HG02763 (cell line): ENCODE data around the gene RPS17.
A peak's percentile ranks its signal among the peaks of the same experiment; 100 is the strongest.
"Not testable (repeated sequence)": the region's sequence is repeated elsewhere in the genome, so short reads cannot be mapped to it uniquely, and the experiment has no call there.

ENCODE experiments used
- ATAC-seq: cut with Tn5 transposase; IDR thresholded peaks from one replicate; pipeline ENCODE4 v1.9.1; 2021; ENCODE audit warnings: mild to moderate bottlenecking, moderate library complexity; ENCODE audit not compliant: unreplicated experiment

Gene RPS17

DNA sequence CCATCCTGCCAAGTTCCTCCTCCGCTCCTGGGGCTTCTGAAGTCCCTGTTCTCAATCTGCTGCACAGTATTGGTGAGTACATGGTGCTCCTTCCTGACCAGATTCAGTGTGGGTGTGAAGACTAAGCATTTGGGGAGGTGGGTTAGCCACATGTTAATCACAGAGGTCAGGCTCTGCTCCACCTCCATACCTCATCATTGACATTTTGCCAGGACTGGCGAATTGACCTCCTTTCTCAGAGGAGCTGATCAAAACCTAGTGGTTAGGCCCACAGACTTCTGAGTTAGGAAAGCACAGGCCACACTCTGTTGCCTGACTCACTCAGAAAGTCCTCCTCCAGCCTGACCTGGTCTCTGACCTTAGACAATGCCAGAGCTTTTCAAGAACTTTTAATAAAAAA, 8.4 kb upstream of the RPS17 start:
- no peak for ATAC-seq

DNA sequence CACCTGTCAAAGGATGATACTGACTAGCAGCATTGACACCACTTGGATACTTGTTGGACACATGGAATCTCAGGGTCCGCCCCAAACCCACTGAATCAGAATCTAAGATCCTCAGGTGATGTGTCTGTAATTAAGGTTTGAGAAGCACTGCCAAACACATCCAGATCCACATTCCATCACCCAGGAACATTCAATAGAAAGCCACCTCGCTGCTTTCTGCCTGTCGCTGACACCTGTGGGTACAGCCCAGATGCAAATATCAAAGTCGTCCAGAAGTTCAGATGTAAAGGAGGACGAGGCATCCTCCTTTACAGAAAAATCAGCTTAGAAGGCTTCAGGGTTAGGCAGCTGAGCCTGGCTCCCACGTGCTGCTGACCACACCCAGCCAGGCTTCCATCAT, 5.2 kb upstream of the RPS17 start:
- no peak for ATAC-seq

DNA sequence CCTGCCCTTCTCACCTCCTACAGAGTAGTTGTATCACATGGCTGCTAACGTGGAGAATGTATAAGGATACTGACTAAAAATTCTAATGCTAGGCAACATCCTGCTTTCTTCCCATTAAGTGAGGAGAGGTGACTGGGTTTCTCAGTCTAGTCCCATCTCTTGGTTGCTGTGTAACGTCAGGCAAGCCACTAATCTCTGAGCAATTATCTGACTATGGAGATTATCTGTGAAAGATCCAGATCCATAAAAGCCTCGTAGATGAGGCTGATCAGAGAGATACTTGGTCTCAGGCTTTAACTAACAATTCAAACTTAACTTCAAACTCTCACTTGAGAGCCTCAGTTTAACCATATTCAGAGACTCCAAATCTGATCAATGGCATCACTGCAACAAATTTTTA, 4.7 kb upstream of the RPS17 start:
- ATAC-seq, result no peak

DNA sequence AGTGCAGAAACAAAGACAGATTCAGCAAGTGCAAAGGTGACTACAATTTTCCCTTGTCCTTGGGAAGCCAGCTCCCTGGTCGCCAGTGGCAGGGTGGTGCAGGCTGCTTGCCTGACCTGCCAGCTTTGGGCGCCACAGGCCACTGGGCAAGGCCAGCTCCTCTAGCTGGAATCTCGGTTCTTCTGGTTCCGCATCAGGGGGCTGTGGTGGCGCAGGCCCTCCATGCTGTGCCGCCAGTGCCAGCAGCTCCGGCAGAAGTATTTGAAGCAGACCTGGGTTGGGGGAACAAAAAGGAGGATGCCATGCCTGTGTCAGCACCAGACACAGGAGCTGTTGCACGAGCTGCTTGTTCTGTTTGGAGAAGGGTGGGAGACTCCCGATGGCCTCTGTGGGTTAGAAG, 4.2 kb upstream of the RPS17 start:
- no peak for ATAC-seq

DNA sequence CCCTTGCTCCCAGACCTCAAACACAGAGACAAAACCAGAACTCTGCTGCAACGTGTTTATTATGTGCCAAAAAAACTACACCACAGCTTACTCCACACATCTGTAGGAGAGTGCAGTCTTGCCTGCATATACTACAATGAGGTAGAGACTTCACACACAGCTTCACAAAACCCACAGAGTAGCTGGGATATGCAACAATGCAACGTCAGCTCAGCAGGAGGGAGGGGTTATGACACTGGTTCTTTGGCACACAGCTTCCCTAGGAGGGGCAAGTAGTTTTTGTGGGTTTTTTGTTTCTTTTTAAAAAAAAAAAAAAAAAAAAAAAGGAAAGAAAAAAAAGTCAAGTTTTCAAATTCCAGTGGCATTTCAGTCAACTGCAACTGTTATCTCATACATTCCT, 2.9 kb upstream of the RPS17 start:
- no peak for ATAC-seq

DNA sequence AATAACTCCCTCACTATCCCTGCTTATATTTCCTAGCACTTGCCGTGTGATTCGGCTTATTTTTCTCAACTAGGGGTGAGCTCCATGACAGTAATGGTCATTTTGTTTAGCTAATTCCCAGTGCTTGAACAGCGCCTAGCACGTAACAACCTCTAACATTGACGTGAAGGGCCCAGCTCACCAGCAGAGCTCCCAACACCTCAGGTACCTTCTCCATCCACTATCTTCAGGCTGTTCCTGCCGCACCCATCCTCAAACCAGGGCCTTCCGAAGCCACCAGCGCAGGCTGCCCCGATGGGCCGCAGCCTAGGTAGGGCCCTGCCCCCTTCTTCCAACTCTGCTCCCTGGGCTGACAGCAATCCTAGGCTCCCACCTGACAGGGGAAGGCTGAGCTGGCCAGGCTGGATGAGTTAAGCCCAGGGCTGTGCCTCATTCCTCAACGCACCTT, 751 bp upstream of the RPS17 start:
- ATAC-seq, result no peak

DNA sequence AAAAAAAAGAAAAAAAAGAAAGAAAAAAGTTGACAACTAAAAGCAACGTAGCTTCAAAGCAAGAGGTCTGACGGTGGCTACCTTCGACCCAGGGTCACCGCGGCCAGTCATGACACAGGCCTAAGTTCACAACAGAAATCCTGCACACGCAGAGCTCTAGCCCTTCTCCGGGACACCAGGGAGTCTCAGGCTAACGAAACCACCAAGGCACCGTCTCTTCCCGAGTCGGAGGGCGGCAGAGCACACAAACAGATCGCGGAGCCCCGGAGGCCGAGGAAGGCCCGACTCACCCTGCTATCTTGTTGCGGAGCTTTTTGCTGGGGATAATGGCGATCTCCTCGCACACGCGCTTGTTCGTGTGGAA, 584 bp downstream of the RPS17 start:
- peak; percentile 3 for ATAC-seq

DNA sequence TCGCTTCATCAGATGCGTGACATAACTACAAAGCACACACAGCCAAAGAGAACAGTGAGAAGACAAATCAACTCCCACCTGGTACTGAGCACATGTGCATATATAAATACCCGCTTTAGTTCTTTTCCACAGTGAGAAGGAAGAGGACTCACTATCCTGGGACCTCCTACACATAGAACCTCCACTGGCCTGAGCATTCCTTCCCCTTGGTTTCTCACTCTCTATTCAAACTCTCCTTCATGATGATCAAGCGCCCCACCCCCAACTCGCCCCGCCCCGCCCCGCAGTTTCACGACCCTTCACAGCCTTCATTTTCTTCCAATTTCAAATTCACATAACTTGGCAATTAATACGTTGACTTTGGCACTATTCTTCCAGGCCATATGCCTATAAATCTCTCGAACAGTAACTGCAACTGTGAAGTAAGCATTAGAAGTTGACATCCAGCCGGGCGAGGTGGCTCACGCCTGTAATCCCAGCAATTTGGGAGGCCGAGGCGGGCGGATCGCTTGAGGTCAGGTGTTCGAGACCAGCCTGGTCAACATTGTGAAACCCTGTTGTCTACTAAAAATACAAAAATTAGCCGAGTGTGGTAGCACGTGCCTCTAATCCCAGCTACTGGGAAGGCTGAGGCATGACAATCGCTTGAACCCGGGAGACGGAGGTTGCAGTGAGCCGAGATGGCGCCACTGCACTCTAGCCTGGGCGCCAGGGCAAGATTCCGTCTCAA, 1.1 kb downstream of the RPS17 start:
- no peak for ATAC-seq

DNA sequence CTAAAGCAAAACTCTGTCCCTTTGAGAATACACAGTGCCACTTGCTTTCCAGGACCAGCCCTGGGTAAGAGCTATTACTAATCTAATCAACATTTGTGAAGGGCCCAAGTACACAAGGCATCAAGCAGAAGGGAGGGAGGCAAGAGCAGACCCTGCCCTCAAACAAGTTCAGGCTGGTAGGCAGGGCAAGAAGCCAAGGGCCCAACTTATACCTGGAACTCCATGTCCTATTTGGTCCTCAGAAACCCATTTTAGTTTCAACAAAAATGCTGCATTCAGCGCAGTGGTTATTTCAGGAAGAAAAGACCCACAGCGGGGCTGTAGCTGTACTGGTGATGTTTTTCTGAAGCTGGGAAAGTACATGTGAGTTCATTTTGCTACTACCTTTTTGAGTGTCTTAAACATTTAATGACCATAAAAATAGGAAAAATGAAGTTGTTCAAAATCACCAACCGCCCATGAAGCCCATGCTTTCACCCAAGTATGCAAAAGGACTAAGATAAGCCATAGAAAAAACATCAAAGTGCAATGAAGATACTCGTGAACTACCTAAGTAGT, 2.8 kb downstream of the RPS17 start:
- no peak for ATAC-seq

DNA sequence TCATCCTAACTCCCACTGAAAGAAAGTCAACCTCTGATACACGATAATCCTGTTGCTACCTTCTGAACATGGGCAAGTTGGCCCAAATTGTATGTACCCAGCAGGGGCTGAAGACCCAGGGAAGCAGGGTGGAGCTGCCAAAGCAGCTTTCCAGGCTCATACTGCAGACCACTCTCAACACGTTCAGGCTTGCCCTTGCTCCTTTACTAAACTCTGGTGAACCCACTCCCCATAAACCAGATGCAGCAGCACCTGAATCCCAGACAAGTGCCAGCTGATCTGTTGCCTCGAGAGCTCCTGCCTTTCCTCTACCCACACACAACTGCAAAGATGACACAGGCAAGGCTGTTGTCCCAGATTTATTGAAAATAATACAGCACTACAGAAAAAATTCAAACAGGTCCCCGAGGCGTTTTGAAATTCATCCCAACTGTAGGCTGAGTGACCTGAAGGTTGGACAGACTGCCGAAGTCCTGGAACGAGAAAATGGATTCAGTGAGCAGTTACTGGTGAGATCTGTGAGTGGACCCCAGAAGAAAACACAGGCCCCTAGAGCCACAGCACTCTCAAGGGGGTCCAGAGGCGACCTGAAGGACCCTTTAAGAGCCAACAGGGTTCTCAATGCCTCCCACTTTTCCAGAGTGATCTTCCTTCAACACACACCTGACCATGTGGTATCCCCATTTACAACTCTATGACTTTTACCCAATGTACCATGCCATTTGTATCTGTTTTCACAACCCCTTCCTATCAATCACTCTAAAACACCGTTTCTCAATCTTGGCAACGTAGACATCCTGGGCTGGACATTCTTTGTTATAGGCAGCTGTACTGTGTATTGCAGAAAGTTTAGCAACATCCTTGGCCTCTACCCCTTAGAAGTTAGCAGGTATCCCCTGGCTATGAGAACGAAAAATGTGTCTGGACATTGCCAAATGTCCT, 3.6 kb downstream of the RPS17 start:
- ATAC-seq, result no peak

DNA sequence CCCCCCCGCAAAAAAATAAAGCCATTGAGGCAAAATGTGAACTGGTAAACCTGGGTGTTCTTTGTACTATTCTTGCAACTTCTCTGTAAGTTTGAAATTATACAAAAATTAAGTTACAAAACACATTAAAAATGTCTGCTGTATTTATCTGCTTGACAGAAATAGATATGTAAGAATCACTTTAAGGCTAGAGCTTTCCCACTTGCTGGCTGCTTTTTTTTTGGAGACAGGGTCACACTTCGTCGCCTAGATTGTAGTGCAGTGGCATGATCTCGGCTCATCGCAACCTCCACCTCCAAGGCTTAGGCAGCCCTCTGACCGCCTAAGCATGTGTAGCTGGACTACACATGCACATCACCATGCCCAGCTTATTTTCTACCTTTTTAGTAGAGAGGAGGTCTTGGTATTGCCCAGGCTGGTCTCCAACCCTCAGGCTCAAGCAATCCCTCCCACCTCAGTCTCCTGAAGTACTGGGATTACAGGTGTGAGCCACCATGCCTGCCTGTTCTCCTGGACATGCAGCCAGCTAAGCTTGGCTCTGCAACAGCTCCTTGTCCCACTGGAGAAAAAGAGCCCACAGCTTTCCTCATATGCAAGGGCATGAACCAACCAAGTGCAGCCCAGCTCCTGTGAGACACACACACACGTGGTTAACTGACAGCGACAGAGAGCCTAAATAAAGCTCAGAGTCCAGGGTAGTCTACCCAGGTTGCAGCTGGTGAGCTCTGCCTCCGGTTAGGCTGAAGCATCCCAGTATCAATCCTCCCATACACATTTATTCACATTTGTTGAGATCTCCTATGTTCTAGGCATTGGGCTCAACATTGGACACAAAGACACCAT, 4.5 kb downstream of the RPS17 start:
- ATAC-seq, result no peak

DNA sequence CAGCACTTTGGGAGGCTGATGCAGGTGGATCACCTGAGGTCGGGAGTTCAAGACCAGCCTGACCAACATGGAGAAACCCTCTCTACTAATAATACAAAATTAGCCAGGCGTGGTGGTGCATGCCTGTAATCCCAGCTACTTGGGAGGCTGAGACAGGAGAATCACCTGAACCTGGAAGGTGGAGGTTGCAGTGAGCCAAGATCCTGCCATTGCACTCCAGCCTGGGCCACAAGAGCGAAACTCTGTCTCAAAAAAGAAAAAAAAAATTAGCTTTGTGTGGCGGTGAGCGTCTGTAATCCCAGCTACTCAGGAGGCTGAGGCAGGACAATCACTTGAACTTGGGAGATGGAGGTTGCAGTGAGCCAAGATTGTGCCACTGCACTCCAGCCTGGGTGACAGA, 5.1 kb downstream of the RPS17 start:
- ATAC-seq, result not testable (repeated sequence)

DNA sequence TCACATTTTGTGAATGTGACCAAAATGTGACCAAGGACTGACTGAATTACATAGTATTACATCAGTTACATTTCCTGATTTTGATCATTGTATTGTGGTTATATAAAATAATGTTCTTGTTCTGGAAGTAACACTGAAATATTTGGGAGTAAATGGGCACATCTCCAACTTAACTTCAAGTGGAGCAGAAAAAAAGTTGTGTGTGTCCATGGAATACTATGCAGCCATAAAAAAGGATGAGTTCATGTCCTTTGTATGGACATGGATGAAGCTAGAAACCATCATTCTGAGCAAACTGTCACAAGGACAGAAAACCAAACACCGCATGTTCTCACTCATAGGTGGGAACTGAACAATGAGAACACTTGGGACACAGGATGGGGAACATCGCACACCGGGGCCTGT, 5.8 kb downstream of the RPS17 start:
- not testable (repeated sequence) for ATAC-seq

DNA sequence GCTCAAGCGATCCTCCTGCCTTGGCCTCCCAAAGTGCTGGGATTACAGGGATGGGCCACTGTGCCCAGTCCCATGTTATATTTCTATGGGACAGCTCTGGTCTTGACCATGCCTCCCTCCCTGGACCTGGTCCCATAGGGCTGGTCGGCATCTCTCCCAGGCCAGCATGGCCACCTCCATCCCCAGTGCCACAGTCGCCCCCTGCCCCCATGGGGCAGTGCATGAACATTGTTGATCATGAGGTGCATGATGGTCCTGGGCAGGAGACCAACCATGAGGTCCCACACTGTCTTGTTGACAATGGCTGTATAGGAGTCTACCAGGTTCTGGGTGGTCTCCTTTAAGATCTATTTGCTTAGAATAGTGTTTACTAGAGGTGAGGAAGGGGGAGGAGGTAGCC, 6.5 kb downstream of the RPS17 start:
- no peak for ATAC-seq

DNA sequence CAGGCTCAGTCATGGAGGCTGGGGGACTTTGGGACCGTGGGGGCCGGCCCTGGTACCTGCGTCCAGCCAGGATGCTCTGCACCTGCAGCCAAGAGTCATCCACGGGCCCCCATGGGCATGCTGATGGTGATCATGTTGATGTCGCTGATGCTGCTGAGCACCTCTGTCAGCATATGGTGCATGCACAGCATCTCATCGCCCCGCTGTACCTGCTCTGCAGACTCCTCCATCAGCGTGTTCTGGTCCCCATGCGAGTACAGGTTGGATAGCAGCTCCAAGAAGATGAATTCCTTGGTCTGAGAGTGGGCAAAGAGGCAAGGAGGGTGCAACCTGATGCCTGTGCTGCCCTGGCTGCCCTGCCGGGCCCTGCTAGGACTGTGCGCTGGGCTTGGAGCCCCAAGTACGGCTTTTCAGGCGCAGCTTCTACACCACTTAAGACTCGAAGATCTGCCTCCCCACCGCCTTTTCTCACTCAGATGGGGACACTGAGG, 7.2 kb downstream of the RPS17 start:
- no peak for ATAC-seq

DNA sequence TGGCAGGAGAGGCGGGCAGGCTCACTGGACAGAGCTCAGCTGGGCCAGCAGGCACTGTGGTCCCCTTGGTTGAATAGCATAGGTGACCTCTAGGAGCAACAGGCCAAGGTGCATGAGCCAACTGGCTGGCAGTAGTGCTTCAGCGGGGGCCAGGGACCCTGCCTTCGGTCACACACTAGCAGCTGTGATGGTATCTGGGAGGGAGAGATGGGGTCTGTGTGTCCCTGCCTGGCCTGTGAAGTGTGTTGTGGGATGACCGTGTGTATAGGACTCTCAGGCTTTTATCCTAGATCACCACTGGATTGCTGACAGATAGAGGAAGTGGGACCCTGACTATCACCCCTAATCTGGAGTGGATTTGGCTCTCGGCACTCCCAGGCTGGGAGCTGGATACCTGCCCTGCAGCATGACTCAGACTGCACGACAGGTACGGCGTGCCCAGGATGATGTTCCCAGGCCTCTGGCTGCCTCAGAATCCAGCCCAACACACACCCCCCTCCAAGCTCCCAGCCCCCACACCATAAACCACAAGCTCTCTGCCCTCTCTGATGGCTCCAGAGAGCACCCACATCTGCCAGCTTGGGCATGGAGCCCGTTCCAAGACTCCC, 7.8 kb downstream of the RPS17 start:
- no peak for ATAC-seq

DNA sequence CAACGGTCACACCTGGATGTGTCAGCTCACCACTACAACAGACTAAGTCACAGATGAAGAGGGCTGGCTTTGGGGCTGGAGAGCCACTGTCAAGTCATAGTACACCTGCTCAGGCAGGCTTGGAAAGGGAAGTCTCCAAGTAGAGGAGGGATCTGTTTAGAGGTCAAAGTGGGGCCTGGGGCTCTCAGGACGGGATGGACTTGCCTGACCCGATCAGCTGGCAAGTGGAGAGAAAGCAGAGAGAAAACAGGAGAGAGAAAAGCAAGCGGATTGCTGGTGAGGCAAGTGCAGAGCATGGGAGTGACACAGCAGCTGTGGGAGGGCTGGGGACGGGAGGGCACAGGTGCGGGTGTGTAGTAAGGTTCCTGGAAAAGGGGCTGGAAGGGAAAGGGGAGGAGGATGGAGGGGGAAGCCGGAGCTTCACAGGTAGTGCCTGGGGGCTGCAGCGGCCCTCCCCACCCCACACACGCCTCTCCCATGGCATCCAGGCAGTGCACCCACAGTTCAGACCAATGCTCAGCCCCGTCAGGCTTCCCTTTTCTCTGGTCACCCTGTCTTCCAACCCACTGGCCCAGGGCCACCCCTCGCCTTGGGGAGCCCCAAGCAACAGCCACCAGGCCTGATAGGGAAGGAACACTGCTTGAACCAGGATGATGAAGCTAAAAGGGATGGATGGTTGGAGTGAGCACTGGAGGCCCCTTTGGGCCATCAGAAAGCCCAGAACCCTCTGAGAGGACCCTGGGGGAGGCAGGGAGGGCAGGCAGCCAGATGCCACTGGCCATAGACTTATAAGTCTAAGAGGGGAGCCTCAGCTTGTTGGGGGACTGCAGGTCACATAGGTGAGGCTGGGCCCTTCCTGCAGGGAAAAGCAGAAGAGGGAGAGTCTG, 8.5 kb downstream of the RPS17 start:
- ATAC-seq, result no peak

DNA sequence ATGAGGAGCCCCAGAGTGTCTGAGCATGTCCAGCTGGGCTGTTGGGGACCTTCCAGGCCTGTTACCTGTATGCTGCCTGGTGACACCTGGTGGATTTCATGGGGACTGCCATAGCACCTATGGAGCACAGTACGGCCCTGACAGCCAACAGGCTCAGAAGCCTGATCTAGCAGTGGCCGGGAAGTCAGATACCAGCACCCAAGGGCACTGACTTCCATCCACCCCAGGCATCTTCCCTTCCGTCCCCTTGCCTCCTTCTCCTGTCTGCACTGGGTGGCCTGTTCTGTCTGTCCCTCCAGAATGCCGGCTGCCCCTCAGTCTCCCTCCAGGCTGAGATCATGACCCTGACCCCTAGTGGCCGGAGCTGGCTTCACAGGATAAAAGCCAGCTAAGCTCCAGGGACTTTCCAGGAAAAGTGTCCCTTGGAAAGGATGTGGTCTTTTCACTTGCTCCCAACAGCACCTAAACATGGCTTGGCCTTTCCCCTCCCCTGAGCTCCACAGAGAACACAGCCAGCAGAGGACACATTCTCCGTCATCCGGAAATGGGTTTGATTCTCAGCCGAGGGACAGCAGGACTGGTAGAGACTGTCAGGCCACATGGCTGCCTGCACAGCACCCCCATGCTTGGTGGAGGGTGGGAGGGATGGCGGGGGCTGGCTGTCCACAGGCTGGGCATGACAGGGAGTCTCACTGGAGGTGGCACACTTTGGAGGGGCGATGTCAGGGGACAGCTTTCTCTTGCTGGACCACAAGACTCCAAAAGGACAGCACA, 9.5 kb downstream of the RPS17 start:
- peak; percentile 74 for ATAC-seq

DNA sequence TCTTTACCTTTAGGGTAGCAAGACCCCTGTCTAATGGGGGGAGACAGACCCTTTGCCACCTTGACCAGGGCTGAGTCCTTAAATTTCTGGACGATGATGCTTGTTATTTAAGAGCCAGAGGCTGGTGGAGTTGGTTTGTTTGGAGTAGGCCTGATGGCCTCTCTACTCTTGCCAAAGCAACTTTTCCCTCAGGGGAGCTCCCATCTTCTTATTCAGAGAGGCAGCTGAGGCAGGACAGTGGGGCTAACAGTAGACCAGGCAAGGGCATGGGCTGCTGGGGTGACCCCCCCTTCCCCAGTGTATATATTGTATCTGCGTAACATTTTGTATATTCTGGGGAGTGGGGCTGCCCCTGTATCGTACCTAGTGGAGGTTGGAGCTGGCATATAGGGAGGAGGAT, 10.3 kb downstream of the RPS17 start:
- ATAC-seq, result no peak
